Testis (tissue), 2 donors: ENCODE results near the gene ANK2.

Source experiments
- CTCF ChIP-seq, 3 experiments: fragments of 450-650 bp in 2 of 3; fragments of 200-600 bp in 1 of 3; sonication (generic) in 1 of 3; IDR thresholded peaks; one replicate each; pipeline ENCODE4 v1.5.1; 2016 to 2019; ENCODE audit warnings: antibody characterized with exemption in 3 of 3, mild to moderate bottlenecking in 2 of 3, moderate library complexity in 1 of 3
- POLR2A ChIP-seq: fragments of 450-650 bp; IDR thresholded peaks from one replicate; pipeline ENCODE4 v1.6.1; 2017; ENCODE audit warnings: antibody characterized with exemption, mild to moderate bottlenecking, moderate library complexity

- TF ChIP-seq POLR2A (no peak), CTCF (IDR thresholded peaks at IDR 0.05) (no peak)
Measured at GRCh38 chr4:113293043-113293560, 243.6 kb downstream of the ANK2 start.
